ENCODE results near the gene CLCN7.

DNA sequence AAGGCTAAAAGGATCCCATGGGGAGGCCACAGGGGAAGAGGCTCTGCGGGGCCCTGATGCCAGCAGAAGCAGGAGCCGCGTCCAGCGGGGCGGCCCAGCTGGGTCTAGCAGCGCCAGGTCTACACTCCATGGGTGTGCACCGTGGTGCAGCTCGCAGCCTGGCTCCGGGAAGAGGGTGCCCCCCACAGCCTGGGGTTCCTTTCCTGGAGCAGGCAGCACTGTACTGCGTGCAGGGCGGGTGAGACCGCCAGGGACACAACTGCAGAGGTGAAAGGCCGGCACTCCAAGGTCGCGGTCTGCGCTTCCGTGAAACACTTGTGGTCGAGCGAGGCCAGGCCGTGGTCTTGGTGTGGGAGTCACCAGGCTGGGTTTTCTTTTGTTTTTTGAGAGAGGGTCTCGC, 24.0 kb downstream of the CLCN7 start:
- TF ChIP-seq SIN3B (IDR thresholded peaks at IDR 0.05; ENCODE audit: low read length) (no peak), GABPA (IDR thresholded peaks at IDR 0.05; ENCODE audit: low read depth, low read length) (no peak), GABPA (CRISPR knock-in tag; IDR thresholded peaks at IDR 0.05; ENCODE audit: low read depth) (no peak), JUNB (CRISPR knock-in tag; IDR thresholded peaks at IDR 0.05; ENCODE audit: borderline replicate concordance) (no peak), POLR2A (IDR thresholded peaks at IDR 0.05; ENCODE audit: insufficient read depth in 1 of 2, low read depth in 2 of 2, low read length in 2 of 2) (no peak), HCFC1 (IDR thresholded peaks at IDR 0.05; ENCODE audit: low read depth, low read length) (no peak), TCF12 (IDR thresholded peaks at IDR 0.05) (no peak), TCF12 (CRISPR knock-in tag; IDR thresholded peaks at IDR 0.05) (no peak), SRF (IDR thresholded peaks at IDR 0.05; ENCODE audit: low read depth, low read length) (no peak), POLR2AphosphoS5 (IDR thresholded peaks at IDR 0.05; ENCODE audit: low read depth, low read length) (no peak)
- TF ChIP-seq, protein P1, sequence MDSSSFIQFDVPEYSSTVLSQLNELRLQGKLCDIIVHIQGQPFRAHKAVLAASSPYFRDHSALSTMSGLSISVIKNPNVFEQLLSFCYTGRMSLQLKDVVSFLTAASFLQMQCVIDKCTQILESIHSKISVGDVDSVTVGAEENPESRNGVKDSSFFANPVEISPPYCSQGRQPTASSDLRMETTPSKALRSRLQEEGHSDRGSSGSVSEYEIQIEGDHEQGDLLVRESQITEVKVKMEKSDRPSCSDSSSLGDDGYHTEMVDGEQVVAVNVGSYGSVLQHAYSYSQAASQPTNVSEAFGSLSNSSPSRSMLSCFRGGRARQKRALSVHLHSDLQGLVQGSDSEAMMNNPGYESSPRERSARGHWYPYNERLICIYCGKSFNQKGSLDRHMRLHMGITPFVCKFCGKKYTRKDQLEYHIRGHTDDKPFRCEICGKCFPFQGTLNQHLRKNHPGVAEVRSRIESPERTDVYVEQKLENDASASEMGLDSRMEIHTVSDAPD (CRISPR knock-in tag; IDR thresholded peaks at IDR 0.05) = no peak
- TF ChIP-seq, protein P2, sequence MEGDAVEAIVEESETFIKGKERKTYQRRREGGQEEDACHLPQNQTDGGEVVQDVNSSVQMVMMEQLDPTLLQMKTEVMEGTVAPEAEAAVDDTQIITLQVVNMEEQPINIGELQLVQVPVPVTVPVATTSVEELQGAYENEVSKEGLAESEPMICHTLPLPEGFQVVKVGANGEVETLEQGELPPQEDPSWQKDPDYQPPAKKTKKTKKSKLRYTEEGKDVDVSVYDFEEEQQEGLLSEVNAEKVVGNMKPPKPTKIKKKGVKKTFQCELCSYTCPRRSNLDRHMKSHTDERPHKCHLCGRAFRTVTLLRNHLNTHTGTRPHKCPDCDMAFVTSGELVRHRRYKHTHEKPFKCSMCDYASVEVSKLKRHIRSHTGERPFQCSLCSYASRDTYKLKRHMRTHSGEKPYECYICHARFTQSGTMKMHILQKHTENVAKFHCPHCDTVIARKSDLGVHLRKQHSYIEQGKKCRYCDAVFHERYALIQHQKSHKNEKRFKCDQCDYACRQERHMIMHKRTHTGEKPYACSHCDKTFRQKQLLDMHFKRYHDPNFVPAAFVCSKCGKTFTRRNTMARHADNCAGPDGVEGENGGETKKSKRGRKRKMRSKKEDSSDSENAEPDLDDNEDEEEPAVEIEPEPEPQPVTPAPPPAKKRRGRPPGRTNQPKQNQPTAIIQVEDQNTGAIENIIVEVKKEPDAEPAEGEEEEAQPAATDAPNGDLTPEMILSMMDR (CRISPR knock-in tag; IDR thresholded peaks at IDR 0.05) = no peak
- TF ChIP-seq, protein P3, sequence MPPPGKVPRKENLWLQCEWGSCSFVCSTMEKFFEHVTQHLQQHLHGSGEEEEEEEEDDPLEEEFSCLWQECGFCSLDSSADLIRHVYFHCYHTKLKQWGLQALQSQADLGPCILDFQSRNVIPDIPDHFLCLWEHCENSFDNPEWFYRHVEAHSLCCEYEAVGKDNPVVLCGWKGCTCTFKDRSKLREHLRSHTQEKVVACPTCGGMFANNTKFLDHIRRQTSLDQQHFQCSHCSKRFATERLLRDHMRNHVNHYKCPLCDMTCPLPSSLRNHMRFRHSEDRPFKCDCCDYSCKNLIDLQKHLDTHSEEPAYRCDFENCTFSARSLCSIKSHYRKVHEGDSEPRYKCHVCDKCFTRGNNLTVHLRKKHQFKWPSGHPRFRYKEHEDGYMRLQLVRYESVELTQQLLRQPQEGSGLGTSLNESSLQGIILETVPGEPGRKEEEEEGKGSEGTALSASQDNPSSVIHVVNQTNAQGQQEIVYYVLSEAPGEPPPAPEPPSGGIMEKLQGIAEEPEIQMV (CRISPR knock-in tag; IDR thresholded peaks at IDR 0.05; ENCODE audit: low read depth) = no peak
- TF ChIP-seq, protein P4, sequence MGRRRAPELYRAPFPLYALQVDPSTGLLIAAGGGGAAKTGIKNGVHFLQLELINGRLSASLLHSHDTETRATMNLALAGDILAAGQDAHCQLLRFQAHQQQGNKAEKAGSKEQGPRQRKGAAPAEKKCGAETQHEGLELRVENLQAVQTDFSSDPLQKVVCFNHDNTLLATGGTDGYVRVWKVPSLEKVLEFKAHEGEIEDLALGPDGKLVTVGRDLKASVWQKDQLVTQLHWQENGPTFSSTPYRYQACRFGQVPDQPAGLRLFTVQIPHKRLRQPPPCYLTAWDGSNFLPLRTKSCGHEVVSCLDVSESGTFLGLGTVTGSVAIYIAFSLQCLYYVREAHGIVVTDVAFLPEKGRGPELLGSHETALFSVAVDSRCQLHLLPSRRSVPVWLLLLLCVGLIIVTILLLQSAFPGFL (CRISPR knock-in tag; IDR thresholded peaks at IDR 0.05) = no peak
- TF ChIP-seq, protein P5, sequence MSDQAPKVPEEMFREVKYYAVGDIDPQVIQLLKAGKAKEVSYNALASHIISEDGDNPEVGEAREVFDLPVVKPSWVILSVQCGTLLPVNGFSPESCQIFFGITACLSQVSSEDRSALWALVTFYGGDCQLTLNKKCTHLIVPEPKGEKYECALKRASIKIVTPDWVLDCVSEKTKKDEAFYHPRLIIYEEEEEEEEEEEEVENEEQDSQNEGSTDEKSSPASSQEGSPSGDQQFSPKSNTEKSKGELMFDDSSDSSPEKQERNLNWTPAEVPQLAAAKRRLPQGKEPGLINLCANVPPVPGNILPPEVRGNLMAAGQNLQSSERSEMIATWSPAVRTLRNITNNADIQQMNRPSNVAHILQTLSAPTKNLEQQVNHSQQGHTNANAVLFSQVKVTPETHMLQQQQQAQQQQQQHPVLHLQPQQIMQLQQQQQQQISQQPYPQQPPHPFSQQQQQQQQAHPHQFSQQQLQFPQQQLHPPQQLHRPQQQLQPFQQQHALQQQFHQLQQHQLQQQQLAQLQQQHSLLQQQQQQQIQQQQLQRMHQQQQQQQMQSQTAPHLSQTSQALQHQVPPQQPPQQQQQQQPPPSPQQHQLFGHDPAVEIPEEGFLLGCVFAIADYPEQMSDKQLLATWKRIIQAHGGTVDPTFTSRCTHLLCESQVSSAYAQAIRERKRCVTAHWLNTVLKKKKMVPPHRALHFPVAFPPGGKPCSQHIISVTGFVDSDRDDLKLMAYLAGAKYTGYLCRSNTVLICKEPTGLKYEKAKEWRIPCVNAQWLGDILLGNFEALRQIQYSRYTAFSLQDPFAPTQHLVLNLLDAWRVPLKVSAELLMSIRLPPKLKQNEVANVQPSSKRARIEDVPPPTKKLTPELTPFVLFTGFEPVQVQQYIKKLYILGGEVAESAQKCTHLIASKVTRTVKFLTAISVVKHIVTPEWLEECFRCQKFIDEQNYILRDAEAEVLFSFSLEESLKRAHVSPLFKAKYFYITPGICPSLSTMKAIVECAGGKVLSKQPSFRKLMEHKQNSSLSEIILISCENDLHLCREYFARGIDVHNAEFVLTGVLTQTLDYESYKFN (CRISPR knock-in tag; conservative IDR thresholded peaks at IDR 0.05) = no peak
